Hippocampal formation (tissue), 2 donors: ENCODE measurements around the gene UFSP2.

Experiments
- DNase-seq, 2 donors: peaks; one replicate each; lab custom pipeline; 2025; lab: John Stamatoyannopoulos, UW

Gene UFSP2, protein sequence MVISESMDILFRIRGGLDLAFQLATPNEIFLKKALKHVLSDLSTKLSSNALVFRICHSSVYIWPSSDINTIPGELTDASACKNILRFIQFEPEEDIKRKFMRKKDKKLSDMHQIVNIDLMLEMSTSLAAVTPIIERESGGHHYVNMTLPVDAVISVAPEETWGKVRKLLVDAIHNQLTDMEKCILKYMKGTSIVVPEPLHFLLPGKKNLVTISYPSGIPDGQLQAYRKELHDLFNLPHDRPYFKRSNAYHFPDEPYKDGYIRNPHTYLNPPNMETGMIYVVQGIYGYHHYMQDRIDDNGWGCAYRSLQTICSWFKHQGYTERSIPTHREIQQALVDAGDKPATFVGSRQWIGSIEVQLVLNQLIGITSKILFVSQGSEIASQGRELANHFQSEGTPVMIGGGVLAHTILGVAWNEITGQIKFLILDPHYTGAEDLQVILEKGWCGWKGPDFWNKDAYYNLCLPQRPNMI

DNA sequence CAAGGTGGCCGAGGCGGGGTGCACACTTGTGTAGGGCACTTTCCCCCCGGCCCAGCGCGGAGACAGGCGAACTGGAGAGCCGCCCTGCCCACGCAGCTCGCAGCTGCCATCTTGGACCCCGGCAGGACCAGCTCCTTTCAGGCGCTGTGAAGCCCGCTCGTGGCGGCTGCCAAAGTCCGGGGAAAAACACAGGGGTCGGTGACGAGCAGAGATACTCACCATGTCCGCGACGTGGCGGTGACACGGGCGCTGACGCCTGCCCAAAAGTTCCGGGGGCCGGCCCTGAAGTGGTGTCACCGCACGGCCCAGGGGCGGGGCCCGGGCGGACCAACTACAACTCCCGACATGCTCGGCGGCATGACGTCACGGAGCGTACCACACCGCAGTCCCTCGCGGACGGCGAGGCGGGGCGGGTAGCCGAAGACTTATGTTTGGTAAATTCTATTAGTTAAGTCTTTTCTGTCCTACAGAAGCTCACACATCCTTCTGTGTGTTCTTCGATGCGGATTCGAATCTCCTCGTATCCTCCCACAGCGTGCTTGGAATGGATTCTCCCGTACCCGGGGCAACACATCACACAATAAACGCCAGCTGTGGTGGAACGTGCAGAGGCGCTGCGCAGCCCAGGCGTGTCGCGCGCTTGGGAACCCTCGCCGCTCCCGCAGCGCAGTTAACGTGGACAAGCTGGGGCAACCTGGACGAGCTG lies at the start of gene UFSP2:
Gene UFSP2 (minus strand): TSS at position 318 of the 706 bp plus-strand sequence. CDS start 96 bp downstream, at position 222.
- DNase-seq: peak; percentile 90

DNA sequence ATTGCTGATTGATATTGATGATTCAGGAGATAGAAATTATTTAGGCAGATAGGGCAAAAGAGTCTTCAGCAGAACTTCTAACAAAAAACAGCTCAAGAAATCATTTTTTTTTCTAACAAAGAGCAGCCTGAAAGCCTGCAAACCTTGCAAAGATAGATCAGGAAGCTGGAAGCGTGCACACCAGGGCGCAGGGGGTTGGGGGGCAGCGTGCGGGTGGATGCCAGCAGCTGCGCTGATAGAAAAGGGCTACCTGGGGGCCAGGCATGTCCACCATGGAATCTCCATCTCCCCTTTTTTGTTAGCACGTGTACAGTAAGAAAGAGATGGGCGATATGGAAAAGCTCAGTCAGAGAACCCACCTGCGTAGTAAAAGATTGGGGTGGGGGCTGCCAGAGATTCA lies 47.5 kb upstream of the UFSP2 start:
- DNase-seq: no peak

DNA sequence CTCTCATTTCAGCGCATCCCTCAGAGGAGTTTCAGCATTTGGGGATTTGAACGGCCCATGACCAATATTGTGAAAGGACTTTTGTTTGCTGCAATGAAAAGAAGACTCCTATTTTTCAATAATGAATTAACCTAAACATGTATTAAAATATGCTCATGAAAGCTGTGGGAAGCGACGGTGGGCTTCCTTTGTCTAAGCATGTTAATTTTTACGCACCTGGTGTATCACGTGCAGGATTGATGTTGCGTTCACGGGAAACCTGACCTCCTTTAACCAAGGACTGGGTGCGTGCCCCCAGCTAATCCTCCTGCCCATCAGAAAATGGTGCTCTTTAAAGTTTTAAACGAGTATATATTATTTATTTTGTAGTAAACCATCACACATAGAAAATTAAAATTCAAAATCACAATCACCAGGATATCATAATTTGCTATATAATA lies 46.4 kb upstream of the UFSP2 start:
- no peak for DNase-seq

DNA sequence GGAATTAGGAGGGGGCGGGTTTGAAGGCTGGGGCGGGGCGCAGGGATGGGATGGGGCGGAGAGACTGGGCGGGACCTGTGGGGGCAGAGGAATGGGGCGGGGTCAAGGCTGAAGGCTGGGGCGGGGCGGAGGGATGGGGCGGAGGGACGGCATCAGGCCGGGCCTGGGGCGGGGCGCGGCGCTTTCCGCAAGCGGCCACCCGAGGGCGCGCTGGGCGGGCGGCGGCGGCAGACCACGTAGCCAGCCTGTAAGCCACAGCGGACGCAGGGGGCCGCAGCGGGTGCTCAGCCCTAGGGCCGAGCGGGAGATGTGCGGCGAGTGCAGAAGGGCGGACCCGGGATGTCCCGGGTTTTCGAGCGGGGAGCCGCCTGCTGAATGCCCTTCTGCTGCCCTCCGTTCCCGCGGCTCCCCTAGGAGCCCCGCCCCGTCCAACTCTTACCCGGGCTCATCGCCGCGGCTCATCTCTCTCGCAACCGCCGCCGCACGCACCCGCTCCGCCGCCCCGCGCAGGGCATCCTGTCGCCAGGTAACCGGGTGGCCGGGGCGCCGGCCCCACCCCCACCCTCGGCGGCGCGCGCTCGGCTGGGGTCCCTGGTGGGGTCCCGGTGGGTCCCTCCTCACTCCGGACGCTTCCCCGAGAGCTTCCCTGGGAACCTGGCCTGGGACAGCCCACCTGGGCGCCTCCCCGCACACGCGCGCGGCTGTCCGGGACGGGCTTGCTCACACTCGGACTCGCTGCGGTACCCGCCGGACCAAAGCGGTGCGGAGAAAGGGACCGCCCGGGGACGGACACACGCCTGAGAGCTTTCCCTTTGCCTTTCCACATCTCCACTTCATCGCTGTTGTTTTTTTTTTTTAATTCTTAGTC lies 45.7 kb upstream of the UFSP2 start, which contains the start of gene CCDC110:
Gene CCDC110 (minus strand): TSS at position 499 of the 868 bp plus-strand sequence. CDS start 50 bp downstream, at position 449.
- DNase-seq: peak; percentile 95

DNA sequence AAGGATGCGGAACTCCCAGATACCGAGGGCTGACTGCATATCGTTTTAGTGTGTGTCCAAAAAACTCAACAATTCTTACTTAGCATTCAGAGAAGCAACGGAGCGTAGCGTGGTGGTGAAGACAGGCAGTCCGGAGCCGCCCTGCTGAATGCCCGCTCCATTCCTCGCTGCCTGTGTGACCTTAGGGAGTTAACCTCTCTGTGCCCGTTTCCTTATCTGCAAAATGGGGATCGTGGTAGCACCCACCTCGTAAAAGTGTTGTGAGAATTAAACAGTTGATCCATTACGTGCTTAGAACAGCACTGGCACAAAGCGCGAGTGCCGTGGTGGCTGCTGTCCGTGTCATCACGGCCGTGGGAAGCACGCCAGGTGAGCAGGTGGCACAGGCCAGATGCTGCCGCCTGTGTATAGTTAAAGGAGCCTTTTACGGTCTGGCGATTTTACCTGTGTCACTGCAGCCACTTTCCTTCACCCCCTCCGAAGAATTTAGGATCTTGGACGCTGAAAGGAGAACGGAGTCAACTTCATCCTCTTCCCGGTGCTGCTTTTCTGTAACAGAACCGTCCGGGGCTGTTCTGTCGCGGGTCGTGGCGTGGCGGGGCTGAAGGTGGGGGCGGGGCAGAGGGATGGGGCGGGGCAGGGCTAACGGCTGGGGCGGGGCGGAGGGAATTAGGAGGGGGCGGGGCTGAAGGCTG lies 44.9 kb upstream of the UFSP2 start:
- peak in 1 of 2 donors; percentile 64 for DNase-seq

DNA sequence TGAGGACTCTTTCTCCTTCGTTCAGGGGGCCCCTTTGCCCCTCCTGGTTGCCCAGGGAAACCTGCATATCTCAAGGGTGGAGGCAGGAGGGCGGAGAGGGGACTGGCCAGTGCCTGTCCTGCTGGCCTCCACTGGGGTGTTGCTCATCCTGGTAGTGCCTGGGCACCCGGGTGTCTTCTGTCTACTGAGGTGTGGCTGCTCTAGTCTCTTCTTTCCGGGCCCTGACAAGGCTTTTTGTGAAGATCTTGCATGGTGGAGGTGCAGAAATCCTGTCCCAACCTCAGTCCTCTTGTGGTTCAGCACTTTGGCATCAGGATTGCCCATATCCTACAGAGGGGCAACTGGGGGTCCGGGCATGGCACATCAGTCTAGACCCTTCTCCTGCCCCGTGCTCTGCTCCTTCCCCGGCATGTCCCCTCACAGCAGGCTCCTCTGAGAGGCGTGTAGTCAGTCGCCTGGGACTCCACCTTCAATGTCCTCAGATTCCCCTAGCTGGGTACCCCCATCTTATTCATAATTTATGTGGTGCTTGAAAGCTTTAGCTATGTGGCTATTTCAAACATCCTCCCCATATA lies 43.9 kb upstream of the UFSP2 start:
- DNase-seq: no peak

DNA sequence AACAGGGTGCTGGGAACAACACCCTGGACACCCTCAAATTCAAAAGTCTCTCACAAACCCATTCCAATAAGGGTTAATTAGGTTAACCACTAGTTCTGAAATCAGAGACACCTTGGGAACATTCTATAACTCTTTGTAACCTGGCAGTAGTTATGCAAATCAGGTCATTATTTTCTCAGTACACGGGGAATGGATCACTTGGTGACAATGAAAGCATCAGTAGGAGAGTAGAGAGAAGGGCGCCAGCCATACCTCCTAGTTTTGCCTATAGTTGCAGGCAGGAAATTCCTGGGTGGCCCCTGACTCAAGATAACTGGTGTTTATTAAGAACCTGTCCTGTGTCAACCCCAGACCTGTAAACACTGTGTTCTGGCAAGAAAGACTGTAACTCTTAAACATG lies 43.2 kb upstream of the UFSP2 start:
- no peak for DNase-seq

DNA sequence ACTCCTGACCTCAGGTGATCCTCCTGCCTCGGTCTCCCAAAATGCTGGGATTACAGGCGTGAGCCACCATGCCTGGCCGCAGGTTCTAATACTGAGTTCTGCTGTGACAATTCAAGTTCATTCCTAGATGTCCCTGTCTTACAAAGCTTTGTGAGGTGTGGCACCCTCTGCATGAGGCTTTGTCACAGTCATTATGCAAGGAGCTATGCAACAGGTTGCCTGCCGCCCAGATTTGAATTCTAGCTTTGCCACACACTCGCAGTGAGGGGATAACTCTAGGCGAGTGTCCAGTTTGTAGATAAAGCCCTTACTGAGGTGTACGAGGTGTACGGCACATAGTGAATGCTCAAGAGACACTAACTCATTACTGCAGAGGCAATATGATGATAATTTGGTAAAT lies 42.2 kb upstream of the UFSP2 start:
- DNase-seq: no peak

DNA sequence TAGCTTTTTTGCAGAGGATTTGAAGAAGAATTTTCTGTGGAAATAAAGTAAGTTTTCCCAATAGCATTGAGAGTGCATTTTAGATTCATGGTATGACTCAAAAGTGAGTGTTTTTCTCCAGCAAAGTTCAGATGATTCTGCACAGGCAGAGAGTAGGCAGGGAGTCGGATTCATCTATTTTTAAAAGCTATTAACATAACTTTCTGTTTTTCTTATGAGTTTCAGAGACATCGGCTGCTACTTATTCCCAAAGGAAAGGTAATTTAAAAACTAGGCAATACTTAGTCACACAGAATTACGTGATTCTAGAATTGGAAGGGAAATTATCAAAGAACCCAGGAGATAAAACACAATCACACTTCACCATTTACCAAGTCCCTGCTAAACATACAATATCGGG lies 41.3 kb upstream of the UFSP2 start:
- DNase-seq: no peak

DNA sequence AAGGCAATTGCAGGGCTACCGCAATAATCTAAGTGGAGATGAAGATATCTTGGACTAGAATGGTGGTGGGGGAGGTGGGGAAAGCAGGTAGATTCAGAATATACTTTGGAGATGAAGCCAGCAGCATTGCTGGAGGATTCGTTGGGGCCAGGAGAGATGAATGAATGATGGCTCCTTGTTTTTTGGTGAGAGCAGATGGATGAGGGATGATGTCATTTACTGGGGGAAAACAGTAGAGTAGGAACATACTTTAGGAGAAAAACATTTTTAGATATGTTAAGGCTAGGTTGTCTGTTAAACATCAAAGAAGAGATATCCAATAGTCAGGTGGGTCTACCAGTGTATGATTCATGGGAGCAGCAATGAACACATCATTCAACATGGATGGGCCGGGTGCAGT lies 39.9 kb upstream of the UFSP2 start:
- DNase-seq: no peak

DNA sequence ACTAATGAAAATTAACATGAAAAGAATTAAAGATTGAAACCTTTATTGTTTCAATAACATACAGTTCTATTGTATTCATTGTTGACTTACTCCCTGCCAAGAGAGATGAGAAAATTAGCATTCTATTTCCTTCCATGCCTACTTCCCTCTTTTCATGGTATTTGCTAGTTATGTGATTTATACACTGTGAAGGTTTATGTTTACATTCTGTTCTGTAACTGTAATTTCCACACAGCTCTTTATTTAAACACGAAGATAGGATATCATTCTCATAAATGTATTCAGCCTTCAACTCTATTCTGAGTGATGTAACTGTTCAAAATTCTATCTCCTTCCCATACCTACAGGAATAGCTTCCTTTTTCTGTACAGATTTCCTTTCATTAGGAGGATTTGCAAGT lies 39.1 kb upstream of the UFSP2 start:
- DNase-seq: no peak

DNA sequence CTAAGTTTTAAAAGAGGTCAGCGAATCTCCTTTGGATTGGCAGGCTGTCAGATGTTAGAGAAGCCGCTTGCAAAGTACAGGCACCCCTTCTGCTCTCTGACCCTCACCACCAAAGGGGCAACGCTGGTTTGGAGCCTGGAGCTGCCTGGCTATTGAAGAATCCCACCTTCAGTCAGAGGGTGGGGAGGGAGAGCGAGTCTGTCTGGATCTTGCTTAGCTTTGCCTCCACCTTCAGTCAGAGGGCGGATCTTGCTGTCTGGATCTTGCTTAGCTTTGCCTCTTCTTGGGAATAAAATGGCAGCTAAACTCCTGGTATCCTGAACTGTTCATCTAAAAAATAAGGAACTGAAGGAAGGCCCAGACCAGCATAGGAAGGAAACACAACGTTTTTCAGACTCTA lies 38.4 kb upstream of the UFSP2 start:
- no peak for DNase-seq

DNA sequence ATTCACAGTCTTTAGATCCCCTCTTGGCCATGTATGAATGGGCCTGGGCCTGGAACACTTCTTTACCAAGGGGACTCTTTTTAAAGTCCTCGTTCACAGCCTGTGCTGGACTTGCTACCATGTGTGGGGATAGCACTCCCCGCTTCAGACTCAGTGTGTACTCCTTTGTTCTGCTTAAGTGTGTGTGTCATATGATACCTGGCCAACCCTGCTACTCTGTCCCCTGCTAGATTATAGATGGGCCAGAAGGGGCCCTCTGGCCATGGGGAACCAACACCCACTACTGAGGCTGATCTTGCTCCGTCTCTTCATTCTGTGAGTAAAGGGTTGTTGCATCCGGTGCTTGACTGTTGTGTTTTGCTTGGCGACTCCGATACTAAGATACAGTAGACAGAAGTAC lies 37.8 kb upstream of the UFSP2 start:
- no peak for DNase-seq

DNA sequence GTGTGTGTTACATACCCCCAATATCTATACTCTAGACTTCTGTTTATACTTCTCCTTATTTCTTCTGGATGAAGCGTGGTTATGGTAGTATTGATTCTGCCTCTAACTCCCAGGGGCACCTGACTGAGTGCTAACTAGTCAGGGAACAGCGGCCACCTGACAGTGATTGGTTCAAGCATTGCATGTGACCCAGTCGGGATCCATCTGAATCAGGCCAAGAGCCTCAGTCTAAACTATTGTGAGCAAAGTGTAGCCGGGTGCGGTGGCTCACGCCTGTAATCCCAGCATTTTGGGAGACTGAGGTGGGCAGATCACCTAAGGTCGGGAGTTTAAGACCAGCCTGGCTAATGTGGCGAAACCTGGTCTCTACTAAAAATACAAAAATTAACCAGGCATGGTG lies 35.8 kb upstream of the UFSP2 start:
- no peak for DNase-seq

DNA sequence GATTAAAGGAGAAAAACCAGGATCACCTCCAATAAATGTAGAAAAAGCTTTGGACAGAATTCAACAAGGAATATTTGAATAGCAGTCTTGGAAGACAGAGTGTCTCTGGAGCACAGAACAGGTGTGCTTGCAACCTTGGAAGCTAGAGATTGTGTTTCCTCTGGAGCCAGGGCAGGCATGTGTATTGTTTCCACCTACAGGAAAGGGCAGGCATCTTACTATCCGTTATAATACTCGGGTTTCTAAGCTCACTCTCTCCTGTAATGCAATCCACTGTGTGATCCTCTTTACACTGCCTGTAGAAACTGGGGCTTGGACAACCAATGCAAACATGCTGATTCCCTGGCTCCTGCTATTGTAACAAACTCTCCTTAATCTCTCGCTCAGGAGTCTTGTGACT lies 31.4 kb upstream of the UFSP2 start:
- DNase-seq: no peak

DNA sequence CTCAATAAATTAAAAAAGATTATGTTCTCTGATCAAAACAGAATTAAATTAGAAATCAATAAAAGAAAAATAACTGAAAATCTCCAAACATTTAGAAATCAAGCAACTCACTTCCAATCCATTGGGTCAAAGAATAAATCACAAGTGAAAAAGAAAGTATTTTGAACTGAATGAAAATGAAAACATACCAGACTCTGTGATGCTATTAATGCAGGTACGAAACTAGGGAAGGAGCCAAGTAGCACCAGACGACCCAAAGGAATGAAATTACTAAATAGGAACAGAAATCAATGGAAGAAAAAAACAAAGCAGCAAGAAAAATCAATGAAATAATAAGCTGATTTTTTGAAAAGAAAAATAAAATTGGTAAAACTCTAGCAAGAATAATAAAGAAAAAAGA lies 30.4 kb upstream of the UFSP2 start:
- DNase-seq: no peak

DNA sequence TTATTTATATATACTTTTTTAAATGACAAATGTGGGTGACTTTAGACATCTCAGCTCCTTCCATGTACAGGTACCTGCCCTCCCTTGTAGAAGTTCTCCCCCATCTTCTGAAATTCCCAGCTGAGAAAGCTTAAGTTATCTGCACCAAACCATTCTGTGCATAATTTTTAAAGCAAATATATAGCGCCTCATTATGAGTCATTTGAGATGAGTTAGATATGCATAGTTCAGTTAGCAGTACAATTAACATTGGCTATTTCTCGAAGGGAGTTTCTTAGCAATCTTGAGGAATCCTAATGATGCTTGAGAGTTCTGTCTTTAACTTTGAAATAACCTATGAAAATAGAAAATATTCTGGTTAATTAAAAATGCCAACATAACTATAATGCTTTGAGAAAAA lies 19.4 kb upstream of the UFSP2 start:
- DNase-seq: no peak

DNA sequence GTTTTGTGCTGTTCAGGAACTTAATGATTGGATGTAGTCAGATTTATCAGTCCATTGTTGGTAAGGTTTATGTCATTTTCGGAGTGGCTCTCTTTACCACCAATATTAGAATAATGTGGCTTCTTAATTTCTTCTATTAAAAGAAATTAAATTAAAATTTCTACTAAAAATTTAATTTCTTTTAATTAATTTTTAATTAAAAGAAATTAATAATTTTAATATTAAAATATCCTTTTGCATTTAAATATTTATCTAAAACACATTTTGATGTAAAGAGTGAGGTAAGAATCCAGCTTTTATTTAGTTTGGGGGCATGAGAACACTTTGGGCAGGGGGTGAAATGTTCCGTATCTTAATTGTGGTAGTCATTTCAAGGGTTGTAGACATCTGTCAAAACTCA lies 15.7 kb upstream of the UFSP2 start:
- DNase-seq: no peak

DNA sequence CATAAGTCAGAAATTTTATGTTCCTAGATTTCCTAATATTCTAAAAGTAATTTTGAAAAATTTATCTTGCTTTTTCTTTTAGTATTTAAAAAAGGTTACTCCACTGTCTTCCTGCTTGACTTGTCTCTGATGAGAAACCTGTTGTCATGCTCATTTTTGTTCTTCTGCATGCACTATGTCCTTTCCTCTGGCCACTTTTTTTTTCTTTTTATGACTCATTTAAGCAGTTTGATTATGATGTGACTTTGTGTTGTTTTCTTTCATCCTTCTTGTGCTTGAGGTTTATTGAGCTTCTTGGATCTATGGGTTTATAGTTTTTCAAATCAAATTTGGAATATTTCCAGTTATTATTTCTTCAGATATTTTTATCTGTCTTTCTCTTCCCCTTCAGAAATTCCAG lies 12.0 kb upstream of the UFSP2 start:
- no peak for DNase-seq

DNA sequence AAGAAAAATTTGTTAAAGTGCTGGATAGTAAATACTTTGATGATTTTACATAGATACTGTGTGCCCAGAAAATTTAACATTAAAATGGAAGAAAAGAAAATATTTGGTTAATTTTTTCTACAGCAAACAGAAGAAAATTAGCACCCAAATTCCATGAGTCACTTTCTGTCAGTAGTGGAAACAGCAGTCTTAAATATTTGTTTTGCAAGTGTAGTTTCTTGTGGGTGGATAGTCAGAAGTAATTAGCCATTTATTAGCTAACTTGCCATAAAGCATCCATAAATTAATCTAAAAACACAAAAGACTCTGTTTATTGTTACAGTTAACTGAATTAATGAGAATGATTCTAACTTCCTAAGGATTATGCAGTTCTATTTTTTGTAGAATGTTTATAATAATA lies 9.7 kb upstream of the UFSP2 start:
- DNase-seq: no peak

DNA sequence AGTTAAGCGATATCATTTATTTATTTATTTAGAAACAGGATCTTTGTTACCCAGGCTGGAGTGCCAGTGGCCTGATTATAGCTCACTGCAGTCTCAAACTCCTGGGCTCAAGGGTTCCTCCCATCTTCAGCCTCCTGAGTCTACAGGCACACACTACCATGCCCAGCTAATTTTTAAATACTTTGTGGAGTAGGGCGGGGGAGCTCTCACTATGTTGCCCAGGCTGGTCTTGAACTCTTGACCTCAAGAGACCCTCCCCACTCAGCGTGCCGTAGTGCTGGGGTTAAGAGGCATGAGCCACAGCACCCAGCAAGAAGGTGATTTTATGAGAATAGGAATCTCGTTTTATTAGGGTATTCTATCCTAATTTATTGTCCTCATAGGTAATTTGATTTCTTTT lies 3.9 kb upstream of the UFSP2 start:
- no peak for DNase-seq
